GM03348 (cell line): Measurements from ENCODE around the gene C1orf87.

Experiments
- DNase-seq: peaks from one replicate; pipeline ENCODE4 v3.0.0; 2012; ENCODE audit warnings: low spot score

C1orf87 gene

GRCh38 chr1:59948990-59949389 lies 124.6 kb downstream of the C1orf87 start:
- no peak for DNase-seq

GRCh38 chr1:59947047-59947938 lies 126.3 kb downstream of the C1orf87 start:
- DNase-seq, result peak; percentile 80

GRCh38 chr1:59945790-59946189 lies 127.8 kb downstream of the C1orf87 start:
- no peak for DNase-seq
